ENCODE measurements around the gene ANTXR1.
"Not testable (repeated sequence)": the region's sequence is repeated elsewhere in the genome, so short reads cannot be mapped to it uniquely, and the experiment has no call there.

Gene ANTXR1

GRCh38 chr2:69250981-69251380 lies 238.0 kb downstream of the ANTXR1 start:
- DNase-seq, result no peak

- DNase-seq, result no peak
Measured at GRCh38 chr2:69251943-69252342, 239.0 kb downstream of the ANTXR1 start.

- no peak for DNase-seq
Measured at GRCh38 chr2:69253112-69253511, 240.1 kb downstream of the ANTXR1 start.

GRCh38 chr2:69253611-69254301 lies 240.8 kb downstream of the ANTXR1 start:
- DNase-seq, result no peak

- no peak for DNase-seq
Measured at GRCh38 chr2:69255760-69256159, 242.8 kb downstream of the ANTXR1 start.

GRCh38 chr2:69259994-69260591 lies 247.1 kb downstream of the ANTXR1 start:
- DNase-seq, result not testable (repeated sequence)

- no peak for DNase-seq
Measured at GRCh38 chr2:69260666-69261065, 247.7 kb downstream of the ANTXR1 start.

- no peak for DNase-seq
Measured at GRCh38 chr2:69269330-69269729, 256.4 kb downstream of the ANTXR1 start.

- DNase-seq, result no peak
Measured at GRCh38 chr2:69271831-69272257, 258.9 kb downstream of the ANTXR1 start.

GRCh38 chr2:69272803-69273471 lies 260.0 kb downstream of the ANTXR1 start:
- DNase-seq, result no peak

GRCh38 chr2:69275490-69275889 lies 262.5 kb downstream of the ANTXR1 start:
- DNase-seq, result no peak

- no peak for DNase-seq
Measured at GRCh38 chr2:69278366-69278765, 265.4 kb downstream of the ANTXR1 start.

GRCh38 chr2:69279211-69279610 lies 266.2 kb downstream of the ANTXR1 start:
- DNase-seq, result no peak

- DNase-seq, result no peak
Measured at GRCh38 chr2:69279931-69280681, 267.1 kb downstream of the ANTXR1 start.

GRCh38 chr2:69280796-69281412 lies 267.9 kb downstream of the ANTXR1 start:
- no peak for DNase-seq

- no peak for DNase-seq
Measured at GRCh38 chr2:69285379-69285894, 272.5 kb downstream of the ANTXR1 start.

- DNase-seq, result no peak
Measured at GRCh38 chr2:69287544-69287943, 274.6 kb downstream of the ANTXR1 start.

- no peak for DNase-seq
Measured at GRCh38 chr2:69288429-69288828, 275.4 kb downstream of the ANTXR1 start.

- DNase-seq, result no peak
Measured at GRCh38 chr2:69291004-69291650, 278.1 kb downstream of the ANTXR1 start.

GRCh38 chr2:69291721-69292120 lies 278.7 kb downstream of the ANTXR1 start:
- DNase-seq, result no peak

GRCh38 chr2:69292256-69292655 lies 279.3 kb downstream of the ANTXR1 start:
- DNase-seq, result no peak

GRCh38 chr2:69296421-69296820 lies 283.4 kb downstream of the ANTXR1 start:
- DNase-seq, result no peak

Data from NK-92 treated with Interleukin-12 subunit alpha and Interleukin-12 subunit beta, amount 100 ng/mL, for 24 hours (cell line).